ENCODE results near the gene PAPPA.

PAPPA gene

GRCh38 chr9:116390303-116391228 is 237.0 kb downstream of the PAPPA start:
- peak in 1 of 2 donors; percentile 17 for DNase-seq

GRCh38 chr9:116391306-116391900 is 237.8 kb downstream of the PAPPA start:
- DNase-seq: no peak

- DNase-seq: no peak
Measured at GRCh38 chr9:116393198-116393597, 239.6 kb downstream of the PAPPA start.

GRCh38 chr9:116394070-116394469 is 240.5 kb downstream of the PAPPA start:
- no peak for DNase-seq

GRCh38 chr9:116394894-116395698 is 241.5 kb downstream of the PAPPA start:
- no peak for DNase-seq

GRCh38 chr9:116395699-116396037 is 242.1 kb downstream of the PAPPA start:
- DNase-seq: no peak

GRCh38 chr9:116403171-116403570 is 249.6 kb downstream of the PAPPA start:
- DNase-seq: no peak

- no peak for DNase-seq
Measured at GRCh38 chr9:116404228-116404627, 250.6 kb downstream of the PAPPA start.

GRCh38 chr9:116405321-116405720 is 251.7 kb downstream of the PAPPA start:
- DNase-seq: no peak

- no peak for DNase-seq
Measured at GRCh38 chr9:116406469-116406868, 252.9 kb downstream of the PAPPA start.

GRCh38 chr9:116409129-116409528 is 255.5 kb downstream of the PAPPA start:
- DNase-seq: no peak

- no peak for DNase-seq
Measured at GRCh38 chr9:116409638-116410037, 256.0 kb downstream of the PAPPA start.

- DNase-seq: no peak
Measured at GRCh38 chr9:116411506-116411905, 257.9 kb downstream of the PAPPA start.

- no peak for DNase-seq
Measured at GRCh38 chr9:116414374-116414773, 260.8 kb downstream of the PAPPA start.

- no peak for DNase-seq
Measured at GRCh38 chr9:116416421-116416820, 262.8 kb downstream of the PAPPA start.

GRCh38 chr9:116417464-116417863 is 263.9 kb downstream of the PAPPA start:
- DNase-seq: no peak

GRCh38 chr9:116419181-116419580 is 265.6 kb downstream of the PAPPA start:
- no peak for DNase-seq

- peak in 1 of 2 donors; percentile 24 for DNase-seq
Measured at GRCh38 chr9:116420993-116421538, 267.5 kb downstream of the PAPPA start.

- DNase-seq: no peak
Measured at GRCh38 chr9:116422119-116422979, 268.8 kb downstream of the PAPPA start.

- DNase-seq: no peak
Measured at GRCh38 chr9:116423149-116423548, 269.6 kb downstream of the PAPPA start.

- no peak for DNase-seq
Measured at GRCh38 chr9:116425244-116425643, 271.7 kb downstream of the PAPPA start.

GRCh38 chr9:116430849-116431248 is 277.3 kb downstream of the PAPPA start:
- no peak for DNase-seq

Data from inflammatory macrophage (primary cell).